ENCODE results near the gene LARGE1.

The LARGE1 gene

GRCh38 chr22:33426451-33426850 lies 493.8 kb downstream of the LARGE1 start:
- no peaks in the 10 kb centered on the region for H3K9me2 ChIP-seq (replicated peaks; ENCODE audit: insufficient read depth, low read length)
- no peak overlapping the region for H3K9ac ChIP-seq (ENCODE audit: low read length)
- no peak overlapping the region for H3K4me3 ChIP-seq (ENCODE audit: insufficient read depth, low read length, poor library complexity, severe bottlenecking)
- H3K4me2 ChIP-seq (ENCODE audit: low read depth, low read length, poor library complexity, severe bottlenecking): no peak overlapping the region
- H2AFZ ChIP-seq (ENCODE audit: low read depth, low read length, severe bottlenecking): no peak overlapping the region
- H3K27ac ChIP-seq (ENCODE audit: low read depth, low read length): no peak overlapping the region
- no peaks in the 10 kb centered on the region for H3K36me3 ChIP-seq (ENCODE audit: low read length)
- no peaks in the 10 kb centered on the region for H3K27me3 ChIP-seq (ENCODE audit: low read length)
- H3K9me3 ChIP-seq (ENCODE audit: insufficient read depth, low read length): no peaks in the 10 kb centered on the region
- H4K20me1 ChIP-seq (ENCODE audit: low read depth, low read length): no peaks in the 10 kb centered on the region
- TF ChIP-seq EZH2phosphoT487 (conservative IDR thresholded peaks at IDR 0.05; ENCODE audit: low read length): no peak
- no peak for TF ChIP-seq CTCF (IDR thresholded peaks at IDR 0.05; ENCODE audit: insufficient read depth, low read length, poor library complexity, severe bottlenecking)
- no peaks in the 10 kb centered on the region for H3F3A ChIP-seq (ENCODE audit: insufficient read depth)
- H3K79me2 ChIP-seq (ENCODE audit: insufficient read depth, low read length): no peaks in the 10 kb centered on the region

- no peak overlapping the region for H3K4me2 ChIP-seq (ENCODE audit: low read depth, low read length, poor library complexity, severe bottlenecking)
- no peak overlapping the region for H3K9ac ChIP-seq (ENCODE audit: low read length)
- H3K9me2 ChIP-seq (replicated peaks; ENCODE audit: insufficient read depth, low read length): no peaks in the 10 kb centered on the region
- H3F3A ChIP-seq (ENCODE audit: insufficient read depth): no peaks in the 10 kb centered on the region
- H3K9me3 ChIP-seq (ENCODE audit: insufficient read depth, low read length): no peaks in the 10 kb centered on the region; the same call in 1 of the 2 replicates
- no peaks in the 10 kb centered on the region for H3K27me3 ChIP-seq (ENCODE audit: low read length)
- H3K36me3 ChIP-seq (ENCODE audit: low read length): no peaks in the 10 kb centered on the region
- no peak overlapping the region for H2AFZ ChIP-seq (ENCODE audit: low read depth, low read length, severe bottlenecking)
- no peaks in the 10 kb centered on the region for H4K20me1 ChIP-seq (ENCODE audit: low read depth, low read length)
- H3K27ac ChIP-seq (ENCODE audit: low read depth, low read length): no peak overlapping the region
- no peak overlapping the region for H3K4me3 ChIP-seq (ENCODE audit: insufficient read depth, low read length, poor library complexity, severe bottlenecking)
- no peak for TF ChIP-seq EZH2phosphoT487 (conservative IDR thresholded peaks at IDR 0.05; ENCODE audit: low read length)
- TF ChIP-seq CTCF (IDR thresholded peaks at IDR 0.05; ENCODE audit: insufficient read depth, low read length, poor library complexity, severe bottlenecking): no peak
- no peaks in the 10 kb centered on the region for H3K79me2 ChIP-seq (ENCODE audit: insufficient read depth, low read length)
These were observed 498.4 kb downstream of the LARGE1 start for GRCh38 chr22:33421859-33422258.

GRCh38 chr22:33418484-33418883 lies 501.8 kb downstream of the LARGE1 start:
- Histone ChIP-seq H3F3A (ENCODE audit: insufficient read depth) (no peaks in the 10 kb centered on the region), H3K79me2 (ENCODE audit: insufficient read depth, low read length) (no peaks in the 10 kb centered on the region), H3K9me2 (replicated peaks; ENCODE audit: insufficient read depth, low read length) (no peaks in the 10 kb centered on the region), H3K27ac (ENCODE audit: low read depth, low read length) (no peak overlapping the region), H3K4me3 (ENCODE audit: insufficient read depth, low read length, poor library complexity, severe bottlenecking) (no peak overlapping the region), H3K27me3 (ENCODE audit: low read length) (no peaks in the 10 kb centered on the region), H3K4me2 (ENCODE audit: low read depth, low read length, poor library complexity, severe bottlenecking) (no peak overlapping the region), H2AFZ (ENCODE audit: low read depth, low read length, severe bottlenecking) (no peak overlapping the region), H3K36me3 (ENCODE audit: low read length) (no peaks in the 10 kb centered on the region), H3K9ac (ENCODE audit: low read length) (no peak overlapping the region), H4K20me1 (ENCODE audit: low read depth, low read length) (no peaks in the 10 kb centered on the region), H3K9me3 (ENCODE audit: insufficient read depth, low read length) (no peaks in the 10 kb centered on the region; the same call in 1 of the 2 replicates)
- TF ChIP-seq CTCF (IDR thresholded peaks at IDR 0.05; ENCODE audit: insufficient read depth, low read length, poor library complexity, severe bottlenecking): no peak
- no peak for TF ChIP-seq EZH2phosphoT487 (conservative IDR thresholded peaks at IDR 0.05; ENCODE audit: low read length)

All from SU-DHL-6 (cell line).